HG03342 (cell line): ENCODE measurements around the gene GDPGP1.

Source experiments
- ATAC-seq: cut with Tn5 transposase; IDR thresholded peaks from one replicate; pipeline ENCODE4 v1.9.1; 2021; ENCODE audit warnings: mild to moderate bottlenecking, moderate library complexity; ENCODE audit not compliant: unreplicated experiment

The GDPGP1 gene

DNA sequence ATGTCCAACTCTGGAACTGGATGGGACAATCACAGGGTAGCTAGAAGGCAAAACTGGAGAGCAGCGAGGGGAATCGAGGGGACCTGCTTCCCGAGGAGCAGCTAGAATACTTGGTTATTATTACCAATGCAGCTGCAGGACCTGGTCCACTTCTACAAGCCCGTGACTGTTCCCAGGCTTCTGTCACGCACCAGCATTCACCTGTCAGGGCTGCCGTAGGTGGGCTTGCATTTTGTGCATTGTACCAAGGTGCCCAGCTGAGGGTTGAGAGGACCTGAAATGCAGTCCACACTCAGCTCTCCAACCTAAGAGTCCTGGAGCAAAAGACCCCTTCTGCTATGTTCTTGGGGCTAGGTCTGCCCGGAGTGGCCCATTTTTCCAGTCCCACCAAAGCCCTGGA, 30.5 kb upstream of the GDPGP1 start:
- no peak for ATAC-seq

DNA sequence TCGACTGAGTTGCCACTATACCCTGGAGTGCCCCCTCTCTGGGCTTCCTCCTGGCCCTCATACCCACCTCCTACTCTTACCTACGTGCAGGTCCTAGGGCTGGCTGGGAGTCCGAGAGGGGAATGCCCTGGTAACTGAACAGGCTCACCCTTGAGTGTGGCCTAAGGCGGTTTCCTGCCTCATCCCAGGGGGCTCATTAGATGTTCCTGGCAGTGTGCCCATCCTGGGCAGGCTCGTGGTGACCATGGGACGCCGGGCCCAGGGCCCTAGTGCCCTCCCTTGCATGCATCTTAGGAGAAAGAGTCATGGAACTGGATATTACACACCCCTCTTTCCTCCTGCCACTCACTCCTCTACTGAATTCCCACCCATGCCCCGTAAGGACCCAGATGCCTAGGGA, 30.1 kb upstream of the GDPGP1 start:
- ATAC-seq = no peak

DNA sequence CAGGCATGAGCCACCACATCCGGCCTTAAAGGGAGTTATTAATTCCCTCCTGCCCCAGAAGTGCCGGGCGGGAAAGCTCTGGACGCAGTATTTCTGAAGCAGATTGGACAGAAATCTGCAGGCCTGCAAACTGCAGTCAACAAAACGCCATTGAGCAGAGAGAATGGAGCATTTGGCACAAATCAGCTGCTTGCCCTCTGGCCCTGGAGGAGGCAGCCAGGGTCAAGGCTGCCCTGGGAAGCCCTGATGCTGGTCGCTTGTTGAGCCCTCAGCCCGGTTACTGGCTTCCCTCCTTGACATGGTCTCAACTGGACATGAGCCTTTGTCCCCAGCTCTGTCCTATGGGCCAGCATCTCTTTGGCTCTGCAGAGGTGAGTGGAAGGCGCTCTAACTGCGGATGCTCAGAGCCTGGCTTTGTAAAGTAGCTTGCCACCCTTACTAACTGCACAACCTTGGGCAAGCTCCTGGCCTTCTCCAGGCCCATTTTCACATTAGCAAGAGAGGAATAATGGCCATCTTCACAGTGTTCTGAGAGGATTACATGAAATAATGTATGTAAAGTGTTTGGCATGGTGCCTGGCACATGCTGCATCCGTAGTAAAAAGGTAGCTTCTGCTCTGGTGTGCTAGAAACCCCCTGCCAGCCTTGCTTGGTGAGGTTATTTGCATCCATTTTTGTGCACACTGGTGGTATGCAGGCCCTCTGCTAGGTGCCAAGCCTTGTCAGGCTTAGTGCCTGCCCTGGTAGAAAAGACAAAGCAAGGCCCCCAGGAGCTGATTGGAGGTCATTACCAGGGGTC, 28.8 kb upstream of the GDPGP1 start:
- no peak for ATAC-seq

- ATAC-seq = no peak
Observed at GRCh38 chr15:90205886-90206285, 28.1 kb upstream of the GDPGP1 start.

- ATAC-seq = no peak
Observed at GRCh38 chr15:90207252-90207651, 26.8 kb upstream of the GDPGP1 start.

DNA sequence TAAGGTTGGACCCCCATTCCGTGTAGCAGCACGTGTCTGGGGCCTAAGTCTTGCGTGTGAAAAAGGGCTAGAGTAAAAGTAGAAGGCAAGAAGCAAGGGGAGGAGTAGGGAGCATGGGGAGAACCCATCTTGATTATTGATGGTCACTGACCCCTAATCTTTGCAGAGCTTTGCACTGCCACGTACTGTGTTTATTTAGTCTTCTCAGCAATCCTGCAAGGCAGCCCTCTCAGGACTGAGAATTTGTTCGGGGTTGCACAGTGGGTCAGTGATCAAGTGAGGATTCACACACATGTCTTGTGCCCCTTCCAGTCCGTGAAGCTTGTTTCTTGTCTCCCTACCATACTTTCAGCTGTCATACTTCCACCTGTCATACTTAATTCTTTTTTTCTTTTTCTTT, 25.7 kb upstream of the GDPGP1 start:
- no peak for ATAC-seq

- no peak for ATAC-seq
Observed at GRCh38 chr15:90209591-90209990, 24.4 kb upstream of the GDPGP1 start.

GRCh38 chr15:90210593-90210992, 23.4 kb upstream of the GDPGP1 start:
- ATAC-seq = no peak

DNA sequence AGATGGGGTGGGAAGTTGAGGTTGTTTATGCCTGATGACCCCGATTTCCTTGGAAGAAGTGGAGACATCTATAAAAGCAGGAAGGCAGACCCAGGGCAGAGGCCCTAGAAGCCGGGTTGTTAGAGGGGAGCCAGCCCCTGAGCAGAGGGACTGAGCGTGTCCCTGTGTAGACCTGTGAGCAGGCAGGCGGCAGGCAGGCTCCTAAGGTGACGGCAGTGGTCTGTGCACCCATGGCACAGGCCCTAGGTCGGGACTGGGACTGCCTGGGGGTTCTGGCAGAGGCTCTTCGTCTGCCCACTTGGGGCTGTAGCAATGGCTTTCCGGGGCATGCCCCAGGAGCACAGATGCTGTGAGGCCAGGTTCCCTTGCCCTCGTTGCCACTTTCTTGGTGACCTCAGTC, 23.0 kb upstream of the GDPGP1 start:
- no peak for ATAC-seq

- no peak for ATAC-seq
Observed at GRCh38 chr15:90211440-90212143, 22.4 kb upstream of the GDPGP1 start.

DNA sequence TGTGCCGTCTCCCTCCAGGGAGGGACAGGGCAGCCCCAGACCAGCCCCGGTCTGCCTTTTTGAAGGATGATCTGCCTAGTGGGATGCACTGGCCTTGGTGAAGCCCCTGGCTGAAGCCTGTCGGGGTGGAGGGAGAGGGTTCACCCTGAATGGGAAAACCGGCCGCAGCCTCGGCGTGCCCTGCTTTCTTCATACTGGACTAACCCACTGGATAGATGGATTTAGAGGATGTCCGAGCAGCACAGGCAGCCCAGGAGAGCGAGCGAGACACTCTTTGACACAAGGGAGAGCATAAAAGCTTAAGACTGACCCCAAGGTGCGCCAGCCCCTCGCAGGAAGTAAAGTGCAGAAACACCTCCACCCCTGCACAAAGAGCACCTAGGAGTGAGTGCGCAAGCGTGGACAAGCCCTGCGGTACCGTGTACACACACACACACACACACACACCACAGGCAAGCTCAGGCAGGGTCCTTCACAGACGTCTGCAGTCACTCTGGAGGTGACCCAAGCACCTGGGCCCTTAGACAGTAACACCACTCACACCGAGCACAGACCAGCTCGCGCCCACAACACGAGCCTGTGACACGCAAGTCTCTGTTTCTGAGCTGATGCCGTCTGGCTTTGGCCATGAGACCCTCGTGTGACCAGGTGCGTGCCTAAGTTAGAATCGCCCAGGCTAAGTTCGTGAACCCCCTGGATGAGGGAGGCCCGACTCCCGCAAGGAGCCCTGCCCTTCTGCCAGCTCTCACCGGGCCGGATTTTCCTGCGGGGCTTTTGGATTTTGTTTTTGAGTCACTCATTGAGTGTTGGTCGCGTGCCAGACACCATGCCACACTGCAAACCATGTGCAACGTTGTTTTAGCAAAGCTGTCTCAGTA, 21.5 kb upstream of the GDPGP1 start:
- ATAC-seq = no peak

GRCh38 chr15:90213122-90213817, 20.7 kb upstream of the GDPGP1 start:
- ATAC-seq = no peak

DNA sequence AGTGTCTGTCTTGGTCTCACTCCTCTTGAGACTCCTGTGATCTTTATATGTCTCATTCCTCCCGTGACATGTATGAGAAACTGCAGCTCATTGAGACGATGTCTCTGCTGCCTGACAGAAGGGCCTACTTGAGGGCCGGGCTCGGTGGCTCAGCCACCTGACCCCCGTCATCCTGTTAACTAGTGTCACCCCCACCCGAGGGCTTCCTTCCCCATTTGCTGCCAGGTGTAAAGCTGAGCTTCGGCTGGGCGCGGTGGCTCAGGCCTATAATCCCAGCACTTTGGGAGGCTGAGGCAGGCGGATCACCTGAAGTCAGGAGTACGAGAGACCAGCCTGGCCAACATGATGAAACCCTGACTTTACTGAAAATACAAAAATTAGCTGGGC, 20.2 kb upstream of the GDPGP1 start:
- no peak for ATAC-seq

GRCh38 chr15:90214553-90215196, 19.3 kb upstream of the GDPGP1 start:
- no peak for ATAC-seq

- no peak for ATAC-seq
Observed at GRCh38 chr15:90217671-90218394, 16.2 kb upstream of the GDPGP1 start.

DNA sequence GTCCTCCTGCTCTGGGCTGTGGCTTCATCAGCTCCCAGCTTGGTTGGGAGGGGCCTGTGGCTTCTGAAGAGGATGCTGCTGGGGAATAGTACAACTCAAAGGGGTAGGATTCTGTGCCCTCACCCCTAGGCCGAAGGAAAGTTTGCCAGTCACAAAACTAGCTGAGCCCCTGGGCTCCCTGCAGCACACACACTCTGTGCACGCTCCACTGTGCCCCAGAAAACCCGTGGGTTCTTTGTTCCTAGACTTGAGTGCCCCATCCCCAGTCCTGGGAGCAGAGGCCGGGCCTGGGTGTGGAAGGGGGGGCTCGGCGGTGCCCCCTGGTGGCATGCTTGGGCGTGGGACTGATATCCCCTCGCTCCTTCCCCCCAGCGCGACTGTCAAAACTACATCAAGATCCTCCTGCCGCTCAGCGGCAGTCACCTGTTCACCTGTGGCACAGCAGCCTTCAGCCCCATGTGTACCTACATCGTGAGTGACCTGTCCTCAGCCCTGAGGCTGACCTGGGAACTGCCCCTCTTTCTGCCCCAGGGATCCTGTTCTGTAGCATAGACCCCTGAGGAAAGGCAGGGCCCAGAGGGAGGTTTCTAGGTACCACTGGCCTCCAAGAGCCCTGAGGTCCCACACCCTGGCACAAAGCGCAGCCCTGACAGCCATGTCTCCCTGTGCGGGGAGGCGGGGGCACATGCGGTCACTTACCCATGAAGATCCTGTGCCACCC, 14.4 kb upstream of the GDPGP1 start:
- no peak for ATAC-seq

DNA sequence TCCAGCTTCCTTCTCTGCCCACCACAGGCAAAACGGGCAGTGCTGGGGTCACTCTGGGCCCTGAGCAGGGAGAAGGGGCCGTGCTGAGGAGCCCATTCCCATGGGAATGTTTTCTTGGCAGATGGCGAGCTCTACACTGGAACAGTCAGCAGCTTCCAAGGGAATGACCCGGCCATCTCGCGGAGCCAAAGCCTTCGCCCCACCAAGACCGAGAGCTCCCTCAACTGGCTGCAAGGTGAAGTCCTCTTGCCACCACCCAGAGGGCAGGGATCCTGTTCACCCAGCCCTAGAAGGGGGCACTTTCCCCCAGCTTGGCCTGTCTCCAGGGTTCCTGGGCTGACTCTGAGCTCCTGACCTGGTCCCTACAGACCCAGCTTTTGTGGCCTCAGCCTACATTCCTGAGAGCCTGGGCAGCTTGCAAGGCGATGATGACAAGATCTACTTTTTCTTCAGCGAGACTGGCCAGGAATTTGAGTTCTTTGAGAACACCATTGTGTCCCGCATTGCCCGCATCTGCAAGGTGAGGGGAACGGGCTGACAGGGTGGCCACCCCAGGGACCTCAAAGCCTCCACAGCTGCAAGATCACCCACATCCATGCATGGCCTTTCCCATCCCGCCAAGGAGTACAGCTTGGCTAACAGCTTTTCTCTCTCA, 12.6 kb upstream of the GDPGP1 start:
- ATAC-seq = no peak

DNA sequence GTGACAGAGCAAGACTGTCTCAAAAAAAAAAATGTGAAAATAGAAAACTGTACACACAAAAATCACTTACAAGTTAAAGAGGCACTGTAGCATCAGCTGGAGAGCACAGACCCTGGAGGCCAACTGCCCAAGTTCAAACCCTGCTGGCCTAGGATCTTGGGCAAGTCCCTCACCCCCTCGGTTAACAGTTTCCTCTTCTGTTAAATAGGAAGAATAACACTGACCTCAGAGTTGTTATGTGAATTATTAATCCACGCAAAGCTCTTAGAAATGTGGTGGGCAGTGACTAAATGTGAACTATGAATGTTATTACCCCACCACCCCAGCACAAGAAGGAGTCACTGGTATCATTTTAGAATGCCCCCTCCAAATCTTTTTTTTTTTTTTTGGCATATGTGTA, 11.5 kb upstream of the GDPGP1 start:
- no peak for ATAC-seq
